Measurements from ENCODE around the gene PLEKHF1.

PLEKHF1 gene

GRCh38 chr19:29714953-29715700 lies 49.9 kb downstream of the PLEKHF1 start, which contains the start of gene C19orf12:
TSS of gene C19orf12 (minus strand) at chr19:29715261. CDS start at chr19:29708413, 6,848 bp downstream.
- Histone ChIP-seq H3K4me3 (ENCODE audit: low read depth, low read length) (peak within 1 kb of the TSS; percentile 78), H3K27me3 (replicated peaks) (no peaks in the 10 kb centered on the region), H3K27ac (peak within 1 kb of the TSS; percentile 86), H3K36me3 (replicated peaks) (no peaks in the 10 kb centered on the region)
- in situ Hi-C loops (cut with HindIII; ENCODE audit: low pct_ligation_motif_present, low sequenced_read_pairs): no loop called here
- no peak for TF ChIP-seq CTCF (IDR thresholded peaks at IDR 0.05; ENCODE audit: low read depth, low read length, missing control alignments)
- DNase-seq: no peak

- no peaks in the 10 kb centered on the region for H3K27me3 ChIP-seq (replicated peaks)
- no peak for TF ChIP-seq CTCF (IDR thresholded peaks at IDR 0.05; ENCODE audit: low read depth, low read length, missing control alignments)
- peak overlapping the region; percentile 86 for H3K27ac ChIP-seq
- peak overlapping the region; percentile 78 for H3K4me3 ChIP-seq (ENCODE audit: low read depth, low read length)
- in situ Hi-C loops (cut with HindIII; ENCODE audit: low pct_ligation_motif_present, low sequenced_read_pairs): no loop called here
- no peak for DNase-seq
- no peaks in the 10 kb centered on the region for H3K36me3 ChIP-seq (replicated peaks)
Observed at GRCh38 chr19:29715701-29716581, 50.7 kb downstream of the PLEKHF1 start.

- no peak overlapping the region for H3K27ac ChIP-seq
- DNase-seq: no peak
- H3K27me3 ChIP-seq (replicated peaks): no peaks in the 10 kb centered on the region
- in situ Hi-C loops (cut with HindIII; ENCODE audit: low pct_ligation_motif_present, low sequenced_read_pairs): no loop called here
- no peak for TF ChIP-seq CTCF (IDR thresholded peaks at IDR 0.05; ENCODE audit: low read depth, low read length, missing control alignments)
- no peak overlapping the region for H3K4me3 ChIP-seq (ENCODE audit: low read depth, low read length)
- H3K36me3 ChIP-seq (replicated peaks): no peaks in the 10 kb centered on the region
Observed at GRCh38 chr19:29717051-29717450, 51.8 kb downstream of the PLEKHF1 start.

- in situ Hi-C loops (cut with HindIII; ENCODE audit: low pct_ligation_motif_present, low sequenced_read_pairs): no loop called here
- peak overlapping the region; percentile 44 for H3K4me3 ChIP-seq (ENCODE audit: low read depth, low read length)
- no peak for DNase-seq
- H3K36me3 ChIP-seq (replicated peaks): no peaks in the 10 kb centered on the region
- H3K27me3 ChIP-seq (replicated peaks): no peaks in the 10 kb centered on the region
- TF ChIP-seq CTCF (IDR thresholded peaks at IDR 0.05; ENCODE audit: low read depth, low read length, missing control alignments): peak; percentile 22
- no peak overlapping the region for H3K27ac ChIP-seq
Observed at GRCh38 chr19:29724102-29724641, 58.9 kb downstream of the PLEKHF1 start.

- Histone ChIP-seq H3K4me3 (ENCODE audit: low read depth, low read length) (peak overlapping the region; percentile 44), H3K27ac (no peak overlapping the region), H3K27me3 (replicated peaks) (no peaks in the 10 kb centered on the region), H3K36me3 (replicated peaks) (no peaks in the 10 kb centered on the region)
- no peak for DNase-seq
- in situ Hi-C loops (cut with HindIII; ENCODE audit: low pct_ligation_motif_present, low sequenced_read_pairs): no loop called here
- TF ChIP-seq CTCF (IDR thresholded peaks at IDR 0.05; ENCODE audit: low read depth, low read length, missing control alignments): no peak
Observed at GRCh38 chr19:29724746-29725145, 59.5 kb downstream of the PLEKHF1 start.

All from brain microvascular endothelial cell (primary cell).